T-helper 1 cell treated with Interleukin-12 subunit alpha and Interleukin-12 subunit beta and Interleukin-4 antibody, amounts not matched to agents 30 μg/mL and 1 μg/mL, for 36 hours (primary cell): Measurements from ENCODE around the gene IBTK.
"Not testable (repeated sequence)": the region's sequence is repeated elsewhere in the genome, so short reads cannot be mapped to it uniquely, and the experiment has no call there.

Experiments used
- H3K27ac Mint-ChIP-seq: one replicate; pipeline ENCODE4 v1.8.0; 2021; ENCODE audit warnings: mild to moderate bottlenecking, mixed read lengths
- H3K27me3 Mint-ChIP-seq: one replicate; pipeline ENCODE4 v1.8.0; 2021; ENCODE audit warnings: low read depth, mixed read lengths
- H3K36me3 Mint-ChIP-seq: one replicate; pipeline ENCODE4 v1.8.0; 2021; ENCODE audit warnings: low read depth, mixed read lengths
- H3K4me1 Mint-ChIP-seq: one replicate; pipeline ENCODE4 v1.8.0; 2021; ENCODE audit warnings: low read depth, mixed read lengths
- H3K4me3 Mint-ChIP-seq: one replicate; pipeline ENCODE4 v1.8.0; 2021; ENCODE audit warnings: mild to moderate bottlenecking, moderate library complexity, mixed read lengths
- H3K9me3 Mint-ChIP-seq: one replicate; pipeline ENCODE4 v1.8.0; 2021; ENCODE audit warnings: mixed read lengths

Gene IBTK

GRCh38 chr6:82178077-82178758 is 69.3 kb downstream of the IBTK start:
- H3K27me3 Mint-ChIP-seq, result no peaks in the 10 kb centered on the region
- H3K9me3 Mint-ChIP-seq, result no peaks in the 10 kb centered on the region
- H3K27ac Mint-ChIP-seq, result no peak overlapping the region
- H3K4me1 Mint-ChIP-seq, result no peaks in the 10 kb centered on the region
- peaks cover 20% of the 10 kb centered on the region for H3K36me3 Mint-ChIP-seq
- H3K4me3 Mint-ChIP-seq, result no peak overlapping the region

- Mint-ChIP-seq H3K9me3 (no peaks in the 10 kb centered on the region), H3K36me3 (peaks cover 18% of the 10 kb centered on the region), H3K4me1 (peaks cover 3% of the 10 kb centered on the region), H3K4me3 (no peak overlapping the region), H3K27me3 (no peaks in the 10 kb centered on the region), H3K27ac (no peak overlapping the region)
These were observed 70.9 kb downstream of the IBTK start for GRCh38 chr6:82176616-82177015.

GRCh38 chr6:82172594-82172993 is 75.0 kb downstream of the IBTK start:
- H3K36me3 Mint-ChIP-seq, result peaks cover 28% of the 10 kb centered on the region
- no peak overlapping the region for H3K27ac Mint-ChIP-seq
- no peaks in the 10 kb centered on the region for H3K9me3 Mint-ChIP-seq
- H3K4me1 Mint-ChIP-seq, result peaks cover 4% of the 10 kb centered on the region
- H3K27me3 Mint-ChIP-seq, result no peaks in the 10 kb centered on the region
- H3K4me3 Mint-ChIP-seq, result no peak overlapping the region

GRCh38 chr6:82169138-82169876 is 78.2 kb downstream of the IBTK start:
- peaks cover 32% of the 10 kb centered on the region for H3K36me3 Mint-ChIP-seq
- no peak overlapping the region for H3K4me3 Mint-ChIP-seq

GRCh38 chr6:82166493-82166892 is 81.1 kb downstream of the IBTK start:
- no peak overlapping the region for H3K4me3 Mint-ChIP-seq
- peaks cover under 1% of the 10 kb centered on the region for H3K4me1 Mint-ChIP-seq
- H3K27me3 Mint-ChIP-seq, result no peaks in the 10 kb centered on the region
- no peaks in the 10 kb centered on the region for H3K9me3 Mint-ChIP-seq
- peaks cover 25% of the 10 kb centered on the region for H3K36me3 Mint-ChIP-seq
- no peak overlapping the region for H3K27ac Mint-ChIP-seq

More at GRCh38 chr6:82169138-82169876, 78.2 kb downstream of the IBTK start:
- Mint-ChIP-seq H3K9me3 (no peaks in the 10 kb centered on the region), H3K27me3 (no peaks in the 10 kb centered on the region), H3K27ac (no peak overlapping the region), H3K4me1 (peaks cover 4% of the 10 kb centered on the region)

GRCh38 chr6:82160255-82160990 is 87.1 kb downstream of the IBTK start:
- Mint-ChIP-seq H3K4me3 (no peak overlapping the region), H3K27me3 (no peaks in the 10 kb centered on the region), H3K36me3 (no peaks in the 10 kb centered on the region), H3K9me3 (no peaks in the 10 kb centered on the region), H3K4me1 (no peaks in the 10 kb centered on the region), H3K27ac (no peak overlapping the region)

GRCh38 chr6:82152786-82153185 is 94.8 kb downstream of the IBTK start:
- H3K27me3 Mint-ChIP-seq, H3K9me3 Mint-ChIP-seq, H3K4me1 Mint-ChIP-seq, H3K27ac Mint-ChIP-seq, H3K4me3 Mint-ChIP-seq, H3K36me3 Mint-ChIP-seq: not testable (repeated sequence)

GRCh38 chr6:82151147-82151546 is 96.4 kb downstream of the IBTK start:
- not testable (repeated sequence) for H3K4me1 Mint-ChIP-seq, H3K27ac Mint-ChIP-seq, H3K27me3 Mint-ChIP-seq, H3K4me3 Mint-ChIP-seq, H3K36me3 Mint-ChIP-seq, H3K9me3 Mint-ChIP-seq

GRCh38 chr6:82145926-82146452 is 101.6 kb downstream of the IBTK start:
- no peaks in the 10 kb centered on the region for H3K4me1 Mint-ChIP-seq
- no peak overlapping the region for H3K4me3 Mint-ChIP-seq
- no peaks in the 10 kb centered on the region for H3K27me3 Mint-ChIP-seq
- no peak overlapping the region for H3K27ac Mint-ChIP-seq
- no peaks in the 10 kb centered on the region for H3K9me3 Mint-ChIP-seq
- no peaks in the 10 kb centered on the region for H3K36me3 Mint-ChIP-seq

GRCh38 chr6:82144852-82145340 is 102.6 kb downstream of the IBTK start:
- Mint-ChIP-seq H3K9me3 (no peaks in the 10 kb centered on the region), H3K36me3 (no peaks in the 10 kb centered on the region), H3K4me1 (no peaks in the 10 kb centered on the region), H3K27ac (no peak overlapping the region), H3K27me3 (no peaks in the 10 kb centered on the region), H3K4me3 (no peak overlapping the region)

GRCh38 chr6:82144007-82144851 is 103.3 kb downstream of the IBTK start:
- Mint-ChIP-seq H3K36me3 (no peaks in the 10 kb centered on the region), H3K4me1 (no peaks in the 10 kb centered on the region), H3K9me3 (no peaks in the 10 kb centered on the region), H3K27ac (no peak overlapping the region), H3K27me3 (no peaks in the 10 kb centered on the region), H3K4me3 (no peak overlapping the region)

GRCh38 chr6:82143041-82143481 is 104.5 kb downstream of the IBTK start:
- Mint-ChIP-seq H3K27ac (no peak overlapping the region), H3K9me3 (no peaks in the 10 kb centered on the region), H3K4me1 (no peaks in the 10 kb centered on the region), H3K36me3 (no peaks in the 10 kb centered on the region), H3K4me3 (no peak overlapping the region), H3K27me3 (no peaks in the 10 kb centered on the region)

GRCh38 chr6:82142524-82142923 is 105.0 kb downstream of the IBTK start:
- Mint-ChIP-seq H3K27ac (no peak overlapping the region), H3K4me3 (no peak overlapping the region), H3K9me3 (no peaks in the 10 kb centered on the region), H3K4me1 (no peaks in the 10 kb centered on the region), H3K27me3 (no peaks in the 10 kb centered on the region), H3K36me3 (no peaks in the 10 kb centered on the region)
